Endothelial cell of umbilical vein (primary cell): Measurements from ENCODE around the gene ADGRL3. TPM values are rescaled to one million over a fixed set of nuclear protein-coding genes. Genes with fewer than 3 reads are reported as not detected.

Experiments
- BruUV-seq: library from RNA; stranded (reverse); fragments of 400-500 nt; replicated peaks from 2 replicates; lab custom pipeline; 2021; lab: Mats Ljungman, UMichigan
- CTCF ChIA-PET: fragments of 300-600, 350-600 bp; sonication (Branson Sonifier 250); formaldehyde crosslinking; loops from one replicate; lab custom pipeline; 2021; ENCODE audit warnings: antibody characterized with exemption, inconsistent platforms; lab: Charles Lee
- POLR2A ChIA-PET: fragments of 300-600, 350-600 bp; sonication (Branson Sonifier 250); formaldehyde crosslinking; loops from one replicate; lab custom pipeline; 2021; ENCODE audit warnings: antibody characterized with exemption, inconsistent platforms; lab: Charles Lee
- DNase-seq: peaks from one replicate; pipeline ENCODE4 v3.0.0-alpha.2; 2011; ENCODE audit warnings: low read depth, low spot score
- FAIRE-seq: peaks from 2 replicates; lab custom pipeline; 2011; peaks lifted over from hg19 to GRCh38; lab: Jason Lieb, UNC
- H2AFZ ChIP-seq: 2 replicates; pipeline ENCODE4 v1.6.0; 2012; ENCODE audit warnings: low read depth, low read length, control low read depth, inconsistent platforms
- H3K27ac ChIP-seq: 2 replicates; pipeline ENCODE4 v1.5.1; 2011; ENCODE audit warnings: low read depth, mild to moderate bottlenecking, control low read depth, low read length, moderate library complexity; ENCODE audit not compliant: insufficient read depth
- H3K27me3 ChIP-seq, 2 experiments: 2 replicates each; pipeline versions ENCODE4 v1.6.0 to v1.6.1; 2011; ENCODE audit warnings: low read length in 2 of 2, mixed read lengths in 1 of 2; ENCODE audit not compliant: control insufficient read depth in 2 of 2, insufficient read depth in 2 of 2
- H3K36me3 ChIP-seq, 2 experiments: 2 replicates in 1 of 2; 3 replicates in 1 of 2; pipeline ENCODE4 v1.5.1; 2011; ENCODE audit warnings: low read length in 2 of 2, mild to moderate bottlenecking in 1 of 2, moderate library complexity in 1 of 2; ENCODE audit not compliant: control insufficient read depth in 2 of 2, insufficient read depth in 2 of 2; ENCODE audit errors: extremely low read depth in 1 of 2
- H3K4me1 ChIP-seq: 3 replicates; pipeline ENCODE4 v1.5.1; 2011; ENCODE audit warnings: mild to moderate bottlenecking, low read length; ENCODE audit not compliant: control insufficient read depth, insufficient read depth; ENCODE audit errors: extremely low read depth
- H3K4me2 ChIP-seq: 2 replicates; pipeline ENCODE4 v1.6.1; 2011; ENCODE audit warnings: low read length, control low read depth, mixed read lengths; ENCODE audit not compliant: insufficient read depth
- H3K4me3 ChIP-seq, 3 experiments: fragments of 200-600 bp in 1 of 3; sonication (generic), shearing (Covaris generic) in 1 of 3; replicated peaks in 1 of 3; 2 replicates each; pipeline ENCODE4 v1.5.1; 2011 to 2016; ENCODE audit warnings: control low read depth in 3 of 3, low read length in 3 of 3, mild to moderate bottlenecking in 2 of 3, inconsistent platforms in 1 of 3, low read depth in 1 of 3, moderate library complexity in 1 of 3; ENCODE audit not compliant: insufficient read depth in 1 of 3
- H3K79me2 ChIP-seq: 2 replicates; pipeline ENCODE4 v1.6.0; 2012; ENCODE audit warnings: low read length, inconsistent platforms; ENCODE audit not compliant: control insufficient read depth, insufficient read depth
- H3K9ac ChIP-seq: replicated peaks from 2 replicates; pipeline ENCODE3; 2011; ENCODE audit warnings: low read length, control low read depth; ENCODE audit not compliant: insufficient read depth; ENCODE audit errors: extremely low read depth
- H3K9me1 ChIP-seq: replicated peaks from 3 replicates; pipeline ENCODE4 v1.6.0; 2011; ENCODE audit warnings: mild to moderate bottlenecking, low read length; ENCODE audit not compliant: control insufficient read depth, insufficient read depth; ENCODE audit errors: extremely low read depth
- H3K9me3 ChIP-seq: replicated peaks from 2 replicates; pipeline ENCODE4 v1.5.1; 2012; ENCODE audit warnings: low read length, inconsistent platforms; ENCODE audit not compliant: control insufficient read depth, insufficient read depth
- H4K20me1 ChIP-seq: replicated peaks from 2 replicates; pipeline ENCODE3; 2011; ENCODE audit warnings: mild to moderate bottlenecking, low read length; ENCODE audit not compliant: control insufficient read depth, insufficient read depth; ENCODE audit errors: extremely low read depth
- EZH2 ChIP-seq: IDR thresholded peaks from 2 replicates; pipeline ENCODE4 v1.6.1; 2012; ENCODE audit warnings: borderline replicate concordance, low read depth, mild to moderate bottlenecking, moderate library complexity, low read length, inconsistent platforms; ENCODE audit not compliant: severe bottlenecking
- FOS ChIP-seq: IDR thresholded peaks from 2 replicates; pipeline ENCODE4 v1.6.1; 2011; ENCODE audit warnings: mild to moderate bottlenecking, low read length, moderate library complexity, borderline replicate concordance; ENCODE audit not compliant: insufficient read depth
- GATA2 ChIP-seq: IDR thresholded peaks from 2 replicates; pipeline ENCODE4 v1.7.0; 2011; ENCODE audit warnings: low read depth, mild to moderate bottlenecking, moderate library complexity, mixed read lengths, low read length; ENCODE audit not compliant: insufficient read length, insufficient read depth
- JUN ChIP-seq: IDR thresholded peaks from 2 replicates; pipeline ENCODE4 v1.6.1; 2011; ENCODE audit warnings: borderline replicate concordance, low read depth; ENCODE audit not compliant: insufficient read length, insufficient read depth
- MYC ChIP-seq: IDR thresholded peaks from one replicate; pipeline ENCODE4 v1.6.1; 2011; ENCODE audit warnings: mild to moderate bottlenecking, low read depth, low read length
- POLR2A ChIP-seq: IDR thresholded peaks from 2 replicates; pipeline ENCODE4 v1.6.1; 2012; ENCODE audit warnings: low read depth, mild to moderate bottlenecking, control low read depth, low read length
- POLR2AphosphoS5 ChIP-seq: IDR thresholded peaks from 2 replicates; pipeline ENCODE4 v1.6.1; 2012; ENCODE audit warnings: low read depth, mild to moderate bottlenecking, control low read depth, low read length, moderate library complexity; ENCODE audit not compliant: insufficient read depth
- dilution Hi-C: fragments of 300-500 bp; cut with MboI; formaldehyde crosslinking; loops from one replicate; pipeline ENCODE4 v1.15.0; 2019; ENCODE audit warnings: low sequenced_read_pairs; ENCODE audit not compliant: extremely low pct_ligation_motif_present
- intact Hi-C: fragments of 100-400 bp; cut with micrococcal nuclease; formaldehyde crosslinking; loops from one replicate; pipeline ENCODE4 v1.10.0; 2022
- polyA plus RNA-seq, 4 experiments: library from polyadenylated mRNA; depleted of rRNA in 3 of 4; stranded (reverse) in 3 of 4; unstranded in 1 of 4; fragments of >200 nt; gene quantifications; 2 replicates each; pipeline versions ENCODE4 v1.2.1 to v1.2.3, GENCODE V29; 2011 to 2012; ENCODE audit warnings: missing spikeins in 1 of 4
- total RNA-seq: library from RNA; stranded (reverse); gene quantifications from 2 replicates; pipeline ENCODE4 v1.2.3, GENCODE V29; 2021
- TF ChIP-seq, protein P1 (sequence below), 2 donors: IDR thresholded peaks; 1 replicate in 1 of 2; 2 replicates in 1 of 2; pipeline ENCODE4 v1.5.1; 2011; ENCODE audit warnings: low read length in 2 of 2, mild to moderate bottlenecking in 2 of 2, moderate library complexity in 2 of 2, control low read depth in 1 of 2, inconsistent platforms in 1 of 2, low read depth in 1 of 2; ENCODE audit not compliant: insufficient read depth in 1 of 2; ENCODE audit errors: extremely low read depth in 1 of 2
- TF ChIP-seq, protein P2 (sequence below): IDR thresholded peaks from 2 replicates; pipeline ENCODE4 v1.6.1; 2011; ENCODE audit not compliant: insufficient read depth, insufficient read length

The ADGRL3 gene
- total and polyA plus RNA-seq, 2 donors (not counting 3 experiments of a cell fraction or from before 2014, with no cell fraction given) = not detected

DNA sequence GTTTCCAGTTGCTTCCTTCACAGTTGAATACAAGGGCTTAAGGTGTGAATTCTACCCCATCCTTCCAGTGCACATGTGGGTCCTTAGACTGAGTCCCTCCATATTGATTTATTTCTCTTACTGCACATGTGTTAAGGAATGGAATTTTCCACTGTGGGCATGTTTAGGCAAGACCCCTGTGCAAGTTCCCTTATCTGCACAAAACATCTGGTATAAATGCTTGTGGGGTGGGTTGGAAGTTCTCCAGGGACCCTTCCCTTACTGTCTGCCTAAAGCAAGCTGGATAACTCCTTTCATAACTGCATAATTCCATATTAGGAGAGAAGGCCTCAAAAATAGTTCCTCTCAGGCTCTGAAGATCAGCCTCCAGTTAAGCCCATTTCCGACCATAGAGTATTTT lies 570.9 kb downstream of the ADGRL3 start:
- Histone ChIP-seq H3K9me3 (no peaks in the 10 kb centered on the region), H3K4me2 (no peak overlapping the region), H3K27me3 (no peaks in the 10 kb centered on the region), H3K9ac (no peak overlapping the region), H3K36me3 (no peaks in the 10 kb centered on the region), H3K4me1 (no peaks in the 10 kb centered on the region), H3K4me3 (no peak overlapping the region), H4K20me1 (no peaks in the 10 kb centered on the region), H3K9me1 (no peaks in the 10 kb centered on the region), H2AFZ (no peak overlapping the region), H3K27ac (no peak overlapping the region), H3K79me2 (no peaks in the 10 kb centered on the region)
- CTCF ChIA-PET = no interaction called here
- no peak for DNase-seq
- no TSS peak for BruUV-seq
- no peak for TF ChIP-seq JUN
- TF ChIP-seq, protein P1, sequence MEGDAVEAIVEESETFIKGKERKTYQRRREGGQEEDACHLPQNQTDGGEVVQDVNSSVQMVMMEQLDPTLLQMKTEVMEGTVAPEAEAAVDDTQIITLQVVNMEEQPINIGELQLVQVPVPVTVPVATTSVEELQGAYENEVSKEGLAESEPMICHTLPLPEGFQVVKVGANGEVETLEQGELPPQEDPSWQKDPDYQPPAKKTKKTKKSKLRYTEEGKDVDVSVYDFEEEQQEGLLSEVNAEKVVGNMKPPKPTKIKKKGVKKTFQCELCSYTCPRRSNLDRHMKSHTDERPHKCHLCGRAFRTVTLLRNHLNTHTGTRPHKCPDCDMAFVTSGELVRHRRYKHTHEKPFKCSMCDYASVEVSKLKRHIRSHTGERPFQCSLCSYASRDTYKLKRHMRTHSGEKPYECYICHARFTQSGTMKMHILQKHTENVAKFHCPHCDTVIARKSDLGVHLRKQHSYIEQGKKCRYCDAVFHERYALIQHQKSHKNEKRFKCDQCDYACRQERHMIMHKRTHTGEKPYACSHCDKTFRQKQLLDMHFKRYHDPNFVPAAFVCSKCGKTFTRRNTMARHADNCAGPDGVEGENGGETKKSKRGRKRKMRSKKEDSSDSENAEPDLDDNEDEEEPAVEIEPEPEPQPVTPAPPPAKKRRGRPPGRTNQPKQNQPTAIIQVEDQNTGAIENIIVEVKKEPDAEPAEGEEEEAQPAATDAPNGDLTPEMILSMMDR (IDR thresholded peaks at IDR 0.05; ENCODE audit: extremely low read depth in 1 of 2, insufficient read depth in 1 of 2, low read depth in 1 of 2, low read length in 2 of 2) = no peak
- TF ChIP-seq POLR2A = no peak
- TF ChIP-seq POLR2AphosphoS5 = no peak
- FAIRE-seq = no peak
- intact Hi-C loops = no loop called here
- dilution Hi-C loops = no loop called here
- POLR2A ChIA-PET = no interaction called here

DNA sequence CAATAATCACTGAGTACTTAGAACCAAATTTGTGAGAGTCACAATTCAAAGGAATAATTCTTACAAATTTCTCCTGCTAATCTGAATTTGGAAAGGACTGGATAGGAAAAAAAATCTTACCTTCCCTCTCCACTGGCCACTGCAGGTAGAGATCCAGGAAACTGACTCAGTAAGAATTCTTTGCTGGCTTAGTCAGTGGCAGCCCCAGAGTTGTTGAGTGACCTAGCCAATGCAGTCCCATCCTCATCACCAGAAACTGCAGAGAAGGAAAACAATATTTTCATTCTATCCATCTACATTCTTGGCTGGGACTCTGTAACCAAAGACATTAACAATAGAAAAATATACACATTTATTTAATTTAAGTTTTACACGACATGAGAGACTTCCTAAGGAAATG lies 572.0 kb downstream of the ADGRL3 start:
- Histone ChIP-seq H3K36me3 (no peaks in the 10 kb centered on the region), H3K9me3 (no peaks in the 10 kb centered on the region), H3K27me3 (no peaks in the 10 kb centered on the region), H4K20me1 (no peaks in the 10 kb centered on the region), H3K4me1 (no peaks in the 10 kb centered on the region), H3K9ac (no peak overlapping the region), H3K79me2 (no peaks in the 10 kb centered on the region), H3K4me2 (no peak overlapping the region), H3K4me3 (no peak overlapping the region), H2AFZ (no peak overlapping the region), H3K27ac (no peak overlapping the region), H3K9me1 (no peaks in the 10 kb centered on the region)
- FAIRE-seq (no peak), DNase-seq (no peak)
- ChIA-PET POLR2A (no interaction called here), CTCF (no interaction called here)
- dilution Hi-C loops (no loop called here), intact Hi-C loops (no loop called here)
- TF ChIP-seq, protein P2, sequence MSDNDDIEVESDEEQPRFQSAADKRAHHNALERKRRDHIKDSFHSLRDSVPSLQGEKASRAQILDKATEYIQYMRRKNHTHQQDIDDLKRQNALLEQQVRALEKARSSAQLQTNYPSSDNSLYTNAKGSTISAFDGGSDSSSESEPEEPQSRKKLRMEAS = no peak
- no peak for TF ChIP-seq POLR2AphosphoS5
- no peak for TF ChIP-seq FOS
- no peak for TF ChIP-seq EZH2
- no peak for TF ChIP-seq GATA2
- TF ChIP-seq, protein P1 (IDR thresholded peaks at IDR 0.05; ENCODE audit: extremely low read depth in 1 of 2, insufficient read depth in 1 of 2, low read depth in 1 of 2, low read length in 2 of 2) = no peak
- no peak for TF ChIP-seq POLR2A
- no peak for TF ChIP-seq MYC
- no peak for TF ChIP-seq JUN
- no TSS peak for BruUV-seq
